Measurements from ENCODE around the gene REEP6. TPM values are rescaled to one million over a fixed set of nuclear protein-coding genes. Genes with fewer than 3 reads are reported as not detected.
"Not testable (repeated sequence)": the region's sequence is repeated elsewhere in the genome, so short reads cannot be mapped to it uniquely, and the experiment has no call there.

REEP6 gene
- total RNA-seq, 1 experiment from 2014 or later = 5.2 TPM

DNA sequence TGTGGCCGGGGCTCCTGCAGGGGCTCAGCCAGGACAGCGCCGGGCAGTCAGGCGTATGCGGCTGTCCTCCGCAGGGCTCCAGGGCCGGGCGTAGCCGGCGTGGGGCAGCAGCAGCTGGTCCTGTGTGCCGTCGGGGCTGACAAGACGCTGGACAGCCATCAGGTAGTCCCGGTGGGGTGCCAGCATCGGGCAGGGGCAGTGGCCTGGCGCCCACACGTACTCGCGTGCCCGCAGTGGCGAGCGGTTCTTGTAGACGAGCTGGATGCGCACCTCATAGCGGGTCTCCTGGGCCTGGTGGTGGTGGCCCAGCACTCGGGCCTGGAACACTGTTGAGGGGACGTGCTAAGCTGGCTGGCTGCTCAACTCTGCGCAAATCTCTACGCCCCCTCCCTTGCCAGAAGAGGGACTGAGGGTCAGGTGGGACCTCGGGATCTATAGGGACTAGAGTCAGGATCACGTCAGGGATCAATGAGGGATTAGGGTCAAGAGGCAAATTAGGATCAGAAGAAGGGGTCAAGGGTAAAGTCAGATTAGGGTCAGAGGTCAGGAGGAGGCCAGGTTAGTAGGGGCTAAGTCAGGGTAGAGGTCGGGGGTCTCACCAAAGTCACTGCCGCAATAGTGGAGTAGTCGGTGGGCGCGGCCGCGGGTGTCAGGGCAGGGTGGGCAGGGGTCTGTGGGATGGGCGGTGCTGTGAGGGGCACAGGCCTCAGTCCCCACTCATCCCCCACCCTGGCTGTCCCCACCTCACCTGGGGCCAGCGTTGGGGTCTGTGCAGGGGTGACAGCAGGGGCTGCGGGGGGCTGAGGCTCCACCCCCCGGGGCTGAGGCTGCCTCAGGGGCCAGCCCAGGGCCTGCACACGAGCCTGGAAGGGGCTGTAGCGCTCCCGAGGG, 15.3 kb downstream of the REEP6 start:
- DNase-seq (ENCODE audit: low read depth) = no peak

DNA sequence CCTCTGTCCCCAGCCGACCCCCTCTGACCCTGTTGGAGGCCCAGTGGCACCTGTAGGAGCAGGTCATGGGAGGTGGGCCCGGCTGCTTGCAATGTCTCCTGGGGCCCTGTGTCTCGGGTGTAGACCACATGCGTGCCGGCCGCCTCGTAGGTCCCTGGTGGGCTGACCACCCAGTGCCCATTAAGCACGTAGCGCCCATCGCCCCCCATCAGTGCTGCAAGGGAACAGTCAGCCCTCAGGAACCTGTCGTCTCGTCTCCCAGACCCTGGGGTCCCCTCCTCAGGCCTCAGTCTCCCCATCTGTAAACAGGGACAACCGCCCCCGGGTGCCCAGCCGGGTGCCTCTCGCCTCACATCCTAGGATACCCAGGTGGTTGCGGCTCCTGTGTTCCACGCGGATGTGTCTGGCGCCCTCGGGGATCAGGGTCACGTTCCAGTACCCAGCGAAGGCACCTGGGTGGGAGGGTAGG, 16.2 kb downstream of the REEP6 start:
- no peak for DNase-seq (ENCODE audit: low read depth)

DNA sequence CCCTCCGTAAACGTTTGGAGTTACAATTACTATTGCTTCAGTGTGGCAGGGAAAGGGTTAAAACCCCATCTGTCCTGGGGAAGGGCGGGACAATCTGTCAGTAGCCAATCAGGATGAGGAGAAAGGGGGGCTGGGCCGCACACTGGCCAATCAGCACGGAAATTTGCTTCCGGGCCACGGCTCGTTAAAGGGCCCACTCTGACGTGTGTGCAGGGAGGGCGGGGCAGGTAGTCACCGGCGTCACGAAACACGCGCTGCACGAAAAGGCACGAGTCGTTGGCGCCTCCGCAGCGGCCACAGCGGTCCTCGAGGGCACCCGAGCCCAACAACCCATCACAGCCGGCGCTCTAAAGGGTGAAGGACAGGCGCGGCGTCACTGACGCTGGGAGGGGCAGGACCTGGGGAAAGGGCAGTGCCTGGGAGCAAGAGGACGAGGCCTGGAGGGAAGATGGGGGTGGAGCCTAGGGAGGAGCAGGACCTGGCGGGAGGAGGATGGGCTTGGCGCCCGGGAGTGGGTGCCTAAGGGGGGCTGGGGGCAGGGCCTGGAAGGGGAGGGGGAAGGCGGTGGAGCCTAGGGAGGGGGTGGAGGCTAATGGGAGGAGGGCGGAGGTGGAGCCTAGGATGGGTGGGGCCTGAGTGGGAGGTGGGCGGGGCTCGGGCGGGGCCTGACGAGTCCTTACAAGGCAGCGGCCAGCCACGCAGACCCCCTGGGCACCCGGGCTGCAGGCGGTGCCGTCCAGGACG, 17.0 kb downstream of the REEP6 start:
- DNase-seq (ENCODE audit: low read depth) = peak; percentile 86

DNA sequence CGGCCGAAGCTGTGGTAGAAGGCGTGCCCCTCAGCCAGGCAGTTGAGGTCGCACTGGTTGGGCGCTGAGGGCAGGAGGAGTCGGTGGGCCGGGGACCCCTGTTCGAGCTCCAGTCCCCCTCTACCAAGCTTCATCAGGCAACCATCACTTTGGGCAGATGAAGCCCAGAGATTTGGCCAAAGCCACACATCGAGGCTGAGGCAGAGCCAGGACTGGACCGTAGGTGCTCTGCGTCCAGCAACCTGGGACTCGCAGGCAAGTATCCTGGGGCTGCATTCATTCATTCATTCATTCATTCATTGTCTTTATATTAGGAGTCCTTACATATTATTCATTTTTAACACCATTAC, 17.5 kb downstream of the REEP6 start:
- no peak for DNase-seq (ENCODE audit: low read depth)

DNA sequence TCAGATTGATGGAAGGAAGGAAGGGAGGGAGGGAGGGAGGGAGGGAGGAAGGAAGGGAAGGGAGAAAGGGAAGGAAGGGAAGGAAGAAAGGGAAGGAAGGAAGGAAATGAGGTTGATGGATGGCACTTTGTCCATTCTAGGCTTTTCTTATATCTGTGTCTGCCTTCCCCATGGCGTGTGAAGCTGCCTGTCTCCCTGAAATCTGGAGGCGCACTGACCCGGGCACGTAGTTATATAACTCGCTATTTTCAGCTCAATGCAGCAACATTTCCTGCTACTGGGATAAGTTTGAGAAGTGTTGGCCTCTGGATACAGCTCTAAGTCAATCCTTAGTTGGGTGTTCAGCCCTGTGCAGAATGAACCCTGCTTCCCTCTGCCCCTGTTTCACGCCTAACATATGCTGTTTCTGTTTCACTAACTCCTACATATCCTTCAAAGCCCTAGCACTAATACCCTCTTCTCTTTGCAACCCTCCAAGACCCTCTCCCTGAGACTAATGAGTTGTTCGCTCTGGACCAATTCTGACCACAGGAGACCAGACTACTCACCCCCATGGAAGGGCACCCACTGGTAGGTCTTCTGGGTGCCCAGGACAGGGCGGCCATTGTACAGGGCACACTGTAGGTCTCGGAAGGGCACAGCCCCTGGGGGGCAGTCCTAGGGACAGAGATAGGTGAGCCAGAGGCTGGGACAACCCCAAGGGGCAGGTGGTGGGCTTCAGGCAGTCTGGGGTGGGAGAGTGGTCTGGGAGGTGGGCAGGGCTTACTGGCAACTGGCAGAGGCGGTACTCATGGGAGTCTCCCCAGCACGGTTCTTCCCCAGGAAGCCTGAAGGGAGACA, 18.8 kb downstream of the REEP6 start:
- no peak for DNase-seq (ENCODE audit: low read depth)

DNA sequence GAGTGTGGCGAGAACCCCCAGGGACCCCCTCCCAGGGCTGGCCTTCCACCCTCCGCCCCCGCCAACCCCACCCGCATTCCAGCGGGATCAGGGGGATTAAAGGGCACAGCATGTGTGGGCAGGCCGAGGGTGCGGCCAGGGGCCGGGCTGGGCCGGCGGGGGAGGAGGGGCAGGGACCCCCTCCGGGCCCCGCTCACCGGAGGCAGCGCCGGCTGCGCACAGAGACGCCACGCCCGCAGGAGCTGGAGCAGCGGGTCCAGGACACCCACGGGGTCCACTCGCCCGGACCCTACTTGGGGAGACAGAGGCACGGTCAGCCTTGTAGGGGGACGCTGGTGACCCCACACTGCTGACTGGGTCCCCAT, 19.4 kb downstream of the REEP6 start:
- no peak for DNase-seq (ENCODE audit: low read depth)

DNA sequence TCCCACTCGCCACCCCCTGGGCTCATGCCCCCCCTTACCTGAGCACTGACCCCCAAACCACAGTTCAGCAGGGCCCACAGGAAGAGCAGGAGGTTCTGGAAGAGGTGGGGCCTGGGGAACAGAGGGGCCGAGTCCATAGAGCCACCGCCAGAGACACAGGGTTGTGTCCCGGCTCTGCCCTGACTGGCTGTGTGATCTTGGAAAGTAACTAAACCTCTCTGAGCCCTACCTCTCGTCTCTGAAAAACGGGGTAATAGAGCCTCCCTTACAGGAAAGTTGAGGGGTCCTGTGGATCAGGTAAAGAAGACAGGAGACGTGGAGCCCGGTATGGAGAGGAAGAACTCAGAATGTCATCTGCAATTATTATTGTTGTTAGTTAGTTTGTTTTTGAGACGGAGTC, 19.8 kb downstream of the REEP6 start:
- DNase-seq (ENCODE audit: low read depth) = no peak

DNA sequence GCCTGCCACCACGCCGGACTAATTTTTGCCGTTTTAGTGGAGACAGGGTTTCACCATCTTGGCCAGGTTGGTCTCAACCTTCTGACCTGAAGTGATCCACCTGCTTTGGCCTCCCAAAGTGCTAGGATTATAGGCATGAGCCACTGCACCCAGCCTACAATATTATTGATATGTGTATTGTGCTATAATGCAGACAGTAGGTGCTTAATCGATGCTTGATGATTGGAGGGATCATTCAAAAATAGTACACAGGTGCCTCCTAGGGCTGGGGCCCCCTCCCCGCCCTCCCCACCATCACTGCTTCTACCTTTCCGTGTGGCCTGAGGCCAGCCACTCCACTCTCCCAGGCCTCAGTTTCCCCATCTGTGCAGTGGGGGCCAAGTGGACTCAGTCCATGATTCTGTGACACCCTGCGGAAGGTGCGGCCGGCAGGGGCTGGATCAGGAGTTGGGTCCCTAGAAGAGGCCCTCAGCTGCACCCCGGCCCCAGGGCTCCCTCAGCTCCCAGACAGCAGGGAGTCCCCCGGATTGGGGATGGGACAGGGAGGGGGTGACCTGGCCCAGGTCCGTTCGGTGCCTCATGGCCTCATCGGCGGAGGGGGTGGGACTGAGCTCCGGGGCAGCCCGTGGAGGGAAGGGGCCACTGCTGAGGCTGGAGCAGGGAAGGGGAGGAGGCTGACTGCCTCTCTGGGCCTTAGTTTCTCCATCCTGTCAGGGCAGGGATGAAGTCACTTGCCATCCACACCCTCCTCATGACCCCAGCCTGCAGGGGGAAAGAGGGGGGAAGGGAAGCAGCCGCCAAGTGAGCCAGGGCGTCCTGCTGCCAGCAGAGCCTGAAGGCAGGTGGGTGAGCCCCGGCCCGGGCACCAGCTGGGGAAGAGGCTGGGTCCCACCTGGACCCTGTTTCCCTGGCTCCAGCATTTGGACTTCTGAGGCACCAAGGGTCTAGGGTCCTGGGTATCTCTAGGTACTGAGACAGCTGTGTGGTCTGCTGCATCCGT, 20.6 kb downstream of the REEP6 start:
- DNase-seq (ENCODE audit: low read depth) = no peak

DNA sequence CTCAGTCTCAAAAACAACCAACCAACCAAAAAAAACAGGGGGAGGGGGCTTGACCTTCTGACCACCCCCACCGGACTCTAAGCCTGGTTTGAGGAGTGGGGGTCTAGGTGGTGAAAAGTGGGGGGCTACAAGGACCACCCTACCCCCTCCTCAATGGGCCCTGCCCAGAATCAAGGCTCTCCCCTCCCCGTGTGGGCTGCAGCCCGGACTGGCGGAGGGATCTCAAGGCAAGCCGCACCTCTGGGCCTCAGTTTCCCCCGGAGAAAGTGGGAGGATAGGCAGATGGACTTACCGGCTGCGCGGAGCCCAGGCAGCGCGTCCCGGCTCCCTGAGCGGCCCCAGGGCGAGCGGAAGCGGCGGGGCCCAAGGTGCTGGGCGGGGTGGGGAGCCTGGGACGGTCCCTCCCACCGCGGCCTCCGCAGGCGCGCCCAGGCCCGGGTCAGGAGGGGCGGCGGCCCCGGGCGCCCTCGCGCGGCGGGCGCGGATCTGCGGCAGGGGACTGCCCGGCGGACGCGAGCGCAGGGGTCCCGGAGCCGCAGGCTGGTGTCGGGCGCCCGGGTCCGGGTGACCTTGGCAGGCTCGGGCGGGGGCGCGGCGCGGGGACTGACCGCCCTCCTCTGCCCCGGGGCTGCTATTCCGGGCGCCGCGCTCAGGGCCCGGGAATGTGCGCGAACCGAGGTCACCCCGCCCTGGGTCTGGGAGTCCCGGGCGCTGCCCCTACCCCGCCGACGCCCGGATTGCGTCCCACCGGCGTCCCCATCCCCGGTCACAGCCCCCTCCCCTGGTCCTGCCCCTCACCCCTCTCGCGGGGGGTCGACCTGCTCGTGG, 21.9 kb downstream of the REEP6 start, which contains the start of gene ADAMTSL5:
ADAMTSL5 (minus strand) TSS at position 349 of the 828 bp plus-strand sequence. CDS start 2,076 bp downstream, outside the sequence.
- peak; percentile 65 for DNase-seq (ENCODE audit: low read depth)

DNA sequence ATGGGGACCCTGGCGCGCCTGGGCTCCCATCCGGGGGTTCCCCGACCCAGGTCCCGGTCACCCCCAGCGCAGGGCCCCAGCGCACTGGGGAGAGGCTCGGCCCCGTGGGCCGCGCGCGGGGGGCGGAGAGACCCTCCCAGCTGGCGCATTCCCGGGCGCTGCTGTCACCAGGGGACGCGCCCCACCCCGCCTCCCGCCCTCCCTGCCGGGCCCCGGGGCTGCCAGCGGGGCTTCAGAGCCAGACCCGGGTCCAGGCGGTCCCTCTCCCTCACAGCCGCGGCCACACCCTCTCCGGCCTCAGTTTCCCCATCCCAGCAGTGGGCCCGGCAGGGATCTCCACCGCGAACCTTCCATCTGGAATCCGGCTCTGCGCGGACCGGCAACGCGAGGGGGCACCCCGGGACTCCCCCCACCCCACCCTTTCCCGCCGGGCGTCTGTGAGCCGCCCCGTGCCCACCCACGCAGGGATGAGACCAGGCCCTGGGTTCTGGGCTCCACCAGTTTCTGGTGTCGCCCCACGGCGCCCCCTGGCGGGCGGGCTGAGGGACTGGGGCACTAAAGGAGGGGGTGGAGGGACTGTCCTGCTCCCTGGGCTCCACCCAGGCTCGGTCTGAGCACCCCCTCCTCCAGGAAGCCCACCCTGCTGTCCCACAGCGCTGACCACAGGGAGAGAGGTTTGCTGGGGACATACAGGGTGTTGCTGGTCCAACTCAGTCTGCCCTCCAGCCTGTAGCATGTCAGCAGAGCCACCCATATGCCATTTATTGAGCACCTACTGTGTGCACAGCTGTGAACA, 22.7 kb downstream of the REEP6 start:
- peak; percentile 42 for DNase-seq (ENCODE audit: low read depth)

DNA sequence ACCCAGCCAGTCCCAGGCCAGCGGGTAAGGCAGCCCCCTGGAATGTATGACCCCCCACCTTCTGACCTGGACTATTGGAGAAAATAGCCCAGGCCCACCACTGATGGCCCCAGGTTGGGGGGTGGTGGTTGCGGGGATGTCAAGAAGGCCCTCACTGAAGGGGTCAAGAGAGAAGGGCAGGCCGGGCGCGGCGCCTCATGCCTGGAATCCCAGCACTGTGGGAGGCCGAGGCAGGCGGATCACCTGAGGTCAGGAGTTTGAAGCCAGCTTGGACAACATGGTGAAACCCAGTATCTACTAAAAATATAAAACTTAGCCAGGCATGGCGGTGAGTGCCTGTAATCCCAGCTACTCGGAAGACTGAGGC, 23.3 kb downstream of the REEP6 start:
- DNase-seq (ENCODE audit: low read depth) = no peak

DNA sequence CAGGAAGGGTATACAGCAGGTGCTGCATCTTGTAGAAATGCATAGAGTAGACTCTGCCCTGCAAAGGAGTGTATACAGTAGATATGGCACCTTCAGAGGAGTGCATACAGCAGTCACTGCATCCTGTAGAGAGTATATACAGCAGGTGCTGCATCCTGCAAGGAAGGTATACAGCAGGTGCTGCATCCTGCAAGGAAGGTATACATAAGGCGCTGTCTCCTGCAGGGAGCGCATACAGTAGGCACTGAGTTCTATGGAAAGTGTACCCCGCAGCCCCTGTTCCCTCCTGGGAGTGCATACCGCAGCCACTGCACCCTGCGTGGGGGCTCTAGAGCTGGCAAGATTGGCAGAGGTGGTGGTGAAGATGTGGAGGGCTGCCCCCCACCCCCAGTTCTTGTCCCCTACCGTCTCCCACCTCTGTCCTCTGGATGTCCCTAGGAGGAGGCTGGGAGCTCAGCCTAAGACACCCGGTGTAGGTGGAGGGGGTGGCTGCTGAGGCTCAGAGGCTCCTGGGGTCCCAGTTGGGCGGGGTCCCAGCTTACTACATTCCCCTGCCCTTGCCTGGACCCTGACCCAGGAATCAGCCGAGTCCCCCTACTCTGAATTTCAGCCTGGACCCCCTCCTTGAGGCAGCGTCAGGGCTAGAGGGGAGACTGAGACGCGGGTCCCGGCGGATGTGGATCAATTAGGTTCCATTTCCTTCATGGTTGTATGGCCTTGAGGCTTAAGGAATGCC, 24.2 kb downstream of the REEP6 start:
- DNase-seq (ENCODE audit: low read depth) = no peak

DNA sequence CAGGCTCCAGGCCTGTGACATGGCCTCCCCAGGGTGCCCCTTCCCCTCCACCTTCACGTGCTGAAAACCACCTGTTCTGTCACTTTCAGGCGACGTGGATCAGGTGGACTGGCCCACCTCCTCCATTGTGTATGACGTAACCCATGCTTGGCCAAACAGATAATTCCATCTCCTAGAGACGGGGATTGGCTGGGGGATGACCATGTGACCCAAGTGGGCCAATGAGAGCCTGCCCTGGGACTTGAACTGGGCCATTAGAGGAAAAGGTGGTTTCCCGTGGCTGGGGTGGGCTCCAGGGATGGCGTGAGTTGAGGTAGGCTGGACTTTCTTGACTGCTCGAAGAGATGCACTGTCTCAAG, 25.4 kb downstream of the REEP6 start:
- DNase-seq (ENCODE audit: low read depth) = no peak

DNA sequence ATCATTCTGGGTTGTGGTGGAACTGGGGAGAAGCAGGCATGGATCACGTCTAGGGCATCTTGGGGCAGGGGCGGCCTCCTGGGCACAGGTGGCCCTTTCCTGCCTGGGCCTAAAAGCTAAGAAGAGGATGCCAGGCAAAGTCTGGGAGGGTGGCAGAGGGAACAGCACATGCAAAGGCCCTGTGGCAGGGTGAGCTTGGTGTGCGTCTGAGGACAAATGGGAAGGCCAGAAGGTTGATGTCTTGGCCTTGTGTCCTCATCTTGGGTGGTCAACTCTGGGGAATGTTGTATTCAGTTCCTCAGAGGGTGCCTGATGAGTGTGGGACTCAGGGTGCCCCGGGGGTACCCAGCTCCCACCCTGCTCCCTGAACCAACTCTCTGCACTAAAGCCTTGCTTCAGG, 27.5 kb downstream of the REEP6 start:
- DNase-seq (ENCODE audit: low read depth) = no peak

DNA sequence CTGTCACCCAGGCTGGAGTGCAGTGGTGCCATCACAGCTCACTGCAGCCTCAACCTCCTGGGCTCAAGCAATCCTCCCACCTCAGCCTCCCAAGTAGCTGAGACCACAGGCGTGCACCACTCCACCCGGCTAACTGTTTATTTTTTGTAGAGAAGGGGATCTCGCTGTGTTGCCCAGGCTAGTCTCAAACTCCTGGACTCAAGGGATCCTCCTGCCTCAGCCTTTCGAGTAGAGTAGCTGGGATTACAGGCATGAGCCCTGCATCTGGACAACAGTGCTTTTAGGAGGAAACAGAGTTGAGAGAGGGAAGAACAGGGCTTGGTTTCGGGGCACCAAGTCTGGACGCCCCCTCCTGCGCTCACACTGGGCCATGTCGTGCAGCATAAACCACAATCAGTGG, 28.8 kb downstream of the REEP6 start:
- not testable (repeated sequence) for DNase-seq (ENCODE audit: low read depth)

DNA sequence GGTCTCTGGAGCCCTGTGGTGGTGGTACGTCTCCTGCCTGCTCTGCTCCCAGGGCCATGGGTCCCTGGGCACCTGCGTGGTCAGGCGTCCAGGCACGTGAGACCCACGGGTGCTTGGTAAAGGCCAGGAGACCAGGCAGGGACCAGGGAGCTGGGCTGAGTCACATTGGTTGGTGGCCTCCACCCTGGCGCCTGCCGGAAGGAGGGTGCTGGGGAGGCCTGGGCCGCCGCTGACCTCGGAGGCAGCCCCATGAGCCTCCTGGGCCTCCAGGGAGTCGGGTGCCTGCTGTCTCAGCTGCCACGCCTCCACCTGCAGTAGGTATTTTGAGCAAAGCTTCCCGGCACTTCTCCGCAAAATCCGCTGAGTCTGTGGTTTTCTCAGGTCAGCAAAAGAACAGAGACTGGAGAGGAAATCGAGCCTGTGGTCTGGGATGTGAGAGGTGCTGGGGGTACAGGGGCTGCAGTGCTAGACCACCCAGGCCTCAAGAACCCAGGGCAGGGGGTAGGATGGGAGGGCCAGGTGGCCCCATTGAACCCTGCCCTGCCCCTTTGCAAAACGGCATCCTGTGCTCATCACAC, 29.3 kb downstream of the REEP6 start:
- no peak for DNase-seq (ENCODE audit: low read depth)

DNA sequence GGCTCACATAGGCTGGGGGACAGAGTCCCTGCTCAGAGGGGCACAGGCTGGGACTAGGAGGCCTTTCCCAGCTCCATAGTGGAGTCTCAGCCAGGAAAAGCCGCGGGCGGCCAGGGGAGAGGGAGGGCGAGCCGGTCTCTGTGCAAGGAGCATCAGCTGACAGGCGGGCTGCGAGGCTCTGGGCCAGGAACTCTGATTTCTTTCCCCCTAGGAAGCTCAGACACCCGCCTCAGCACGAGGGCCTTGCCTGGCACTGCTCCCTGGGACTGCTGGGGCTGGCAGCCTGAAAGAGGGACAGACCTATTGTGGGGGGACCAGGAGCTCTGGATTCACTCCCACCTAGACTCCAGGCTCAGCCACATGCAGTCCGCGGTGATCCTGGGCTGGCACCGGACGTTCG, 30.7 kb downstream of the REEP6 start:
- DNase-seq (ENCODE audit: low read depth) = no peak

DNA sequence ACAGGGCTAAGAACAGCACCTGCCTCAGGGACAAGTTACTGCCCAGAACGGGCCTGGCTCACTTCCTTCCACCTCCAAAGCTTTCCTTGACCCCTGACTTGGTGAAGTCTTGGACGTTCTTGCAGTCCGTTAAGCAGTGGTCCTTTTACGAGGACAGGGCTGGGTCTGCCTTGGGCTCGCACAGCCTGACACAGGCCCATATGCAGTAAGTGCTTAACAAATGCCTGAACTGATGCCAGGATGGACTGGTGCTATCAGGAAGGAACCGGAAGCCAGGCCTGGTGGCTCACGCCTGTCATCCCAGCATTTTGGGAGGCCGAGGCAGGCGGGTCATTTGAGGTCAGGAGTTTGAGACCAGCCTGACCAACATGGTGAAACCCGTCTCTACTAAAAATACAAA, 31.1 kb downstream of the REEP6 start:
- DNase-seq (ENCODE audit: low read depth) = no peak
